ENCODE measurements around the gene SHMT2. TPM values are rescaled to one million over a fixed set of nuclear protein-coding genes. Genes with fewer than 3 reads are reported as not detected.

SHMT2 gene
- total RNA-seq, 1 donor from 2014 or later, result 63.3 TPM

GRCh38 chr12:57219205-57219992 lies 10.1 kb upstream of the SHMT2 start:
- Mint-ChIP-seq H3K36me3 (ENCODE audit: low read depth, unreplicated experiment) (peaks cover 19% of the 10 kb centered on the region), H3K9me3 (ENCODE audit: unreplicated experiment) (no peaks in the 10 kb centered on the region), H3K27me3 (ENCODE audit: unreplicated experiment) (peaks cover 56% of the 10 kb centered on the region), H3K4me1 (ENCODE audit: unreplicated experiment) (peaks cover 15% of the 10 kb centered on the region), H3K4me3 (ENCODE audit: unreplicated experiment) (no peak overlapping the region), H3K27ac (ENCODE audit: unreplicated experiment) (no peak overlapping the region)
- no peak for TF ChIP-seq CTCF (IDR thresholded peaks at IDR 0.05; ENCODE audit: unreplicated experiment)
- no peak for DNase-seq (ENCODE audit: low spot score)

- no peaks in the 10 kb centered on the region for H3K9me3 Mint-ChIP-seq (ENCODE audit: unreplicated experiment)
- H3K4me1 Mint-ChIP-seq (ENCODE audit: unreplicated experiment), result peaks cover 12% of the 10 kb centered on the region
- no peak for DNase-seq (ENCODE audit: low spot score)
- peaks cover 52% of the 10 kb centered on the region for H3K27me3 Mint-ChIP-seq (ENCODE audit: unreplicated experiment)
- H3K36me3 Mint-ChIP-seq (ENCODE audit: low read depth, unreplicated experiment), result peaks cover 14% of the 10 kb centered on the region
- no peak overlapping the region for H3K4me3 Mint-ChIP-seq (ENCODE audit: unreplicated experiment)
- no peak for TF ChIP-seq CTCF (IDR thresholded peaks at IDR 0.05; ENCODE audit: unreplicated experiment)
- no peak overlapping the region for H3K27ac Mint-ChIP-seq (ENCODE audit: unreplicated experiment)
These were observed 9.3 kb upstream of the SHMT2 start for GRCh38 chr12:57219993-57220754.

GRCh38 chr12:57220770-57221168 lies 8.7 kb upstream of the SHMT2 start:
- Mint-ChIP-seq H3K27me3 (ENCODE audit: unreplicated experiment) (peaks cover 46% of the 10 kb centered on the region), H3K36me3 (ENCODE audit: low read depth, unreplicated experiment) (peaks cover 13% of the 10 kb centered on the region), H3K4me3 (ENCODE audit: unreplicated experiment) (no peak overlapping the region), H3K4me1 (ENCODE audit: unreplicated experiment) (peaks cover 7% of the 10 kb centered on the region), H3K27ac (ENCODE audit: unreplicated experiment) (no peak overlapping the region), H3K9me3 (ENCODE audit: unreplicated experiment) (no peaks in the 10 kb centered on the region)
- no peak for DNase-seq (ENCODE audit: low spot score)
- no peak for TF ChIP-seq CTCF (IDR thresholded peaks at IDR 0.05; ENCODE audit: unreplicated experiment)

- no peak for TF ChIP-seq CTCF (IDR thresholded peaks at IDR 0.05; ENCODE audit: unreplicated experiment)
- Mint-ChIP-seq H3K36me3 (ENCODE audit: low read depth, unreplicated experiment) (peaks cover 13% of the 10 kb centered on the region), H3K9me3 (ENCODE audit: unreplicated experiment) (no peaks in the 10 kb centered on the region), H3K27me3 (ENCODE audit: unreplicated experiment) (peaks cover 46% of the 10 kb centered on the region), H3K4me1 (ENCODE audit: unreplicated experiment) (peaks cover 8% of the 10 kb centered on the region), H3K4me3 (ENCODE audit: unreplicated experiment) (no peak overlapping the region), H3K27ac (ENCODE audit: unreplicated experiment) (peak overlapping the region; percentile 57)
- DNase-seq (ENCODE audit: low spot score), result no peak
These were observed 8.2 kb upstream of the SHMT2 start for GRCh38 chr12:57221169-57221917.
